M059J (cell line): Measurements from ENCODE around the gene OR10Z1. TPM values are rescaled to one million over a fixed set of nuclear protein-coding genes. Genes with fewer than 3 reads are reported as not detected.

Source experiments
- total RNA-seq: library from RNA; depleted of rRNA; stranded (reverse); fragments of >200 nt; shearing (Covaris generic); gene quantifications from 2 replicates; pipeline ENCODE4 v1.2.3, GENCODE V29; 2014; rRNA removed

OR10Z1 gene
- total RNA-seq, 1 experiment from 2014 or later = not detected

Other genes with a start within 250 kb of the OR10Z1 start
- not detected in 2 replicates for gene OR10T2, start 205.8 kb upstream of the OR10Z1 start, total RNA-seq
- gene OR10K2, start 179.0 kb upstream of the OR10Z1 start, total RNA-seq = not detected in 2 replicates
- gene OR10K1, start 143.4 kb upstream of the OR10Z1 start, total RNA-seq = not detected in 2 replicates
- not detected in 2 replicates for gene OR10R2, start 133.0 kb upstream of the OR10Z1 start, total RNA-seq
- gene OR6Y1, start 50.9 kb upstream of the OR10Z1 start, total RNA-seq = not detected in 2 replicates
- gene OR6P1, start 34.7 kb upstream of the OR10Z1 start, total RNA-seq = not detected in 2 replicates
- gene OR10X1, start 25.4 kb upstream of the OR10Z1 start, total RNA-seq = not detected in 2 replicates
- gene SPTA1, start 81.4 kb downstream of the OR10Z1 start, total RNA-seq = 0.02 and 0.30 TPM in 2 replicates
- not detected in 2 replicates for gene OR6K2, start 95.4 kb downstream of the OR10Z1 start, total RNA-seq
- not detected in 2 replicates for gene OR6K3, start 115.5 kb downstream of the OR10Z1 start, total RNA-seq
- not detected in 2 replicates for gene OR6K6, start 149.5 kb downstream of the OR10Z1 start, total RNA-seq
- not detected in 2 replicates for gene OR6N1, start 166.9 kb downstream of the OR10Z1 start, total RNA-seq
- gene OR6N2, start 175.9 kb downstream of the OR10Z1 start, total RNA-seq = not detected in 2 replicates
- not detected in 2 replicates for gene MNDA, start 226.1 kb downstream of the OR10Z1 start, total RNA-seq